Tibial nerve (tissue), 4 donors: ENCODE data around the gene SERPINH1. TPM values are rescaled to one million over a fixed set of nuclear protein-coding genes. Genes with fewer than 3 reads are reported as not detected.

Experiments used
- DNase-seq, 2 donors: peaks; one replicate each; pipeline ENCODE4 v3.0.0-alpha.2; 2019; ENCODE audit warnings: low spot score in 2 of 2
- H3K27ac ChIP-seq, 4 donors: fragments of 200-600 bp; sonication (generic) in 3 of 4; one replicate each; pipeline ENCODE4 v1.5.1; 2017 to 2019; ENCODE audit warnings: mild to moderate bottlenecking in 1 of 4
- H3K27me3 ChIP-seq, 2 donors: fragments of 200-600 bp; sonication (generic) in 1 of 2; one replicate each; pipeline versions ENCODE4 v1.5.1 to v1.6.0; 2017 to 2019
- H3K36me3 ChIP-seq, 3 donors: fragments of 200-600 bp; sonication (generic); one replicate each; pipeline ENCODE4 v1.5.1; 2018 to 2019
- H3K4me1 ChIP-seq, 4 donors: fragments of 200-600 bp; sonication (generic) in 3 of 4; one replicate each; pipeline ENCODE4 v1.5.1; 2017 to 2019
- H3K4me3 ChIP-seq, 4 donors: fragments of 200-600 bp; sonication (generic) in 3 of 4; one replicate each; pipeline ENCODE4 v1.5.1; 2017 to 2019; ENCODE audit warnings: mild to moderate bottlenecking in 1 of 4, moderate library complexity in 1 of 4
- H3K9me3 ChIP-seq, 4 donors: fragments of 200-600 bp; sonication (generic) in 3 of 4; one replicate each; pipeline ENCODE4 v1.5.1; 2017 to 2019
- CTCF ChIP-seq, 5 experiments: fragments of 200-600 bp in 3 of 5; fragments of 450-650 bp in 2 of 5; sonication (generic) in 3 of 5; IDR thresholded peaks; one replicate each; pipeline ENCODE4 v1.5.1; 2016 to 2019; ENCODE audit warnings: antibody characterized with exemption in 5 of 5, mild to moderate bottlenecking in 3 of 5, moderate library complexity in 2 of 5
- EP300 ChIP-seq, 2 donors: sonication (generic); formaldehyde crosslinking; IDR thresholded peaks; one replicate each; pipeline ENCODE4 v1.6.1; 2017; ENCODE audit warnings: antibody characterized with exemption in 2 of 2, mild to moderate bottlenecking in 1 of 2
- POLR2A ChIP-seq, 2 donors: fragments of 450-650 bp; IDR thresholded peaks; one replicate each; pipeline ENCODE4 v1.6.1; 2017; ENCODE audit warnings: antibody characterized with exemption in 2 of 2, mild to moderate bottlenecking in 2 of 2, moderate library complexity in 2 of 2
- WGBS, 2 donors: methylation state at CpG; one replicate each; pipeline ENCODE4 v1.1.5; 2018; 5-methylcytosine and 5-hydroxymethylcytosine counted together
- total RNA-seq, 4 donors: library from RNA; depleted of rRNA; stranded (reverse); fragments of >200 nt; gene quantifications; one replicate each; pipeline ENCODE4 v1.1.0, GENCODE V29; 2016

The SERPINH1 gene
- total RNA-seq, 4 donors from 2014 or later: 151 to 358 (median 184) TPM

GRCh38 chr11:75533896-75534258, 28.2 kb upstream of the SERPINH1 start:
- TF ChIP-seq EP300 (IDR thresholded peaks at IDR 0.05) (no peak), POLR2A (IDR thresholded peaks at IDR 0.05) (no peak), CTCF (IDR thresholded peaks at IDR 0.05) (no peak)

GRCh38 chr11:75534259-75535069, 27.6 kb upstream of the SERPINH1 start:
- Histone ChIP-seq H3K27me3 (no peaks in the 10 kb centered on the region), H3K36me3 (no peaks in the 10 kb centered on the region), H3K27ac (no peak overlapping the region), H3K4me3 (no peak overlapping the region), H3K4me1 (peaks cover 0 to 13% (median 0%) of the 10 kb centered on the region in 4 donors), H3K9me3 (no peaks in the 10 kb centered on the region)
- TF ChIP-seq EP300 (IDR thresholded peaks at IDR 0.05): no peak
- TF ChIP-seq CTCF (IDR thresholded peaks at IDR 0.05): no peak
- no peak for TF ChIP-seq POLR2A (IDR thresholded peaks at IDR 0.05)
- DNase-seq: no peak
- WGBS, 2 donors: 38 to 46% methylated on average over 15 of the region's 15 CpGs

More at GRCh38 chr11:75533896-75534258, 28.2 kb upstream of the SERPINH1 start:
- DNase-seq: no peak
- WGBS, 2 donors: 50 to 66% methylated on average over 1 of the region's 1 CpG
- Histone ChIP-seq H3K4me3 (no peak overlapping the region), H3K4me1 (peaks cover 0 to 11% (median 0%) of the 10 kb centered on the region in 4 donors), H3K27ac (no peak overlapping the region), H3K36me3 (no peaks in the 10 kb centered on the region), H3K9me3 (no peaks in the 10 kb centered on the region), H3K27me3 (no peaks in the 10 kb centered on the region)

GRCh38 chr11:75535071-75535470, 27.0 kb upstream of the SERPINH1 start:
- no peaks in the 10 kb centered on the region for H3K27me3 ChIP-seq
- no peaks in the 10 kb centered on the region for H3K9me3 ChIP-seq
- WGBS, 2 donors: 55 to 93% methylated on average over 1 of the region's 1 CpG
- TF ChIP-seq CTCF (IDR thresholded peaks at IDR 0.05) (no peak), POLR2A (IDR thresholded peaks at IDR 0.05) (no peak), EP300 (IDR thresholded peaks at IDR 0.05) (no peak)
- peaks cover 0 to 16% (median 0%) of the 10 kb centered on the region in 4 donors for H3K4me1 ChIP-seq
- no peak for DNase-seq
- no peak overlapping the region for H3K4me3 ChIP-seq
- no peak overlapping the region for H3K27ac ChIP-seq
- no peaks in the 10 kb centered on the region for H3K36me3 ChIP-seq

- whole genome bisulfite sequencing, 2 donors: 74 to 78% methylated on average over 10 to 13 of the region's 13 CpGs
- Histone ChIP-seq H3K9me3 (no peaks in the 10 kb centered on the region), H3K36me3 (no peaks in the 10 kb centered on the region), H3K4me3 (no peak overlapping the region), H3K27ac (no peak overlapping the region), H3K27me3 (no peaks in the 10 kb centered on the region), H3K4me1 (peaks cover 0 to 15% (median 0%) of the 10 kb centered on the region in 4 donors)
- no peak for DNase-seq
- TF ChIP-seq CTCF (IDR thresholded peaks at IDR 0.05): no peak
- no peak for TF ChIP-seq POLR2A (IDR thresholded peaks at IDR 0.05)
- TF ChIP-seq EP300 (IDR thresholded peaks at IDR 0.05): no peak
Observed at GRCh38 chr11:75536786-75537641, 25.0 kb upstream of the SERPINH1 start.

GRCh38 chr11:75537740-75538139, 24.3 kb upstream of the SERPINH1 start:
- Histone ChIP-seq H3K9me3 (no peaks in the 10 kb centered on the region), H3K4me3 (no peak overlapping the region)

More at GRCh38 chr11:75537740-75538139, 24.3 kb upstream of the SERPINH1 start:
- no peaks in the 10 kb centered on the region for H3K27me3 ChIP-seq
- no peak for DNase-seq
- TF ChIP-seq POLR2A (IDR thresholded peaks at IDR 0.05) (no peak), CTCF (IDR thresholded peaks at IDR 0.05) (no peak), EP300 (IDR thresholded peaks at IDR 0.05) (no peak)
- no peak overlapping the region for H3K27ac ChIP-seq
- peaks cover 0 to 11% (median 0%) of the 10 kb centered on the region in 4 donors for H3K4me1 ChIP-seq
- H3K36me3 ChIP-seq: no peaks in the 10 kb centered on the region
- 79 to 80% methylated on average over 5 of the region's 5 CpGs for WGBS, 2 donors
